Stimulated activated naive B cell treated with anti-CD40 and anti-IgM and Interleukin-4, amounts not matched to agents 10 μg/mL and 1 μg/mL and 100 μg/mL, for 72 hours (primary cell): Measurements from ENCODE around the gene KIAA1328.

Experiments used
- ATAC-seq, 2 donors: fragments of 150-1000 bp; cut with Tn5 transposase; replicated peaks; 2 replicates each; pipeline ENCODE4 v1.10.0; 2021; ENCODE audit warnings: moderate library complexity in 1 of 2
- DNase-seq: peaks from one replicate; pipeline ENCODE4 v3.0.0; 2021
- H3K27ac Mint-ChIP-seq: one replicate; pipeline ENCODE4 v1.8.0; 2022; ENCODE audit warnings: mild to moderate bottlenecking, mixed read lengths
- H3K27me3 Mint-ChIP-seq, 2 donors: one replicate each; pipeline ENCODE4 v1.8.0; 2022; ENCODE audit warnings: mixed read lengths in 2 of 2
- H3K36me3 Mint-ChIP-seq, 2 donors: one replicate each; pipeline ENCODE4 v1.8.0; 2022; ENCODE audit warnings: mixed read lengths in 2 of 2, mild to moderate bottlenecking in 1 of 2
- H3K4me1 Mint-ChIP-seq, 2 donors: one replicate each; pipeline ENCODE4 v1.8.0; 2022; ENCODE audit warnings: mixed read lengths in 2 of 2, mild to moderate bottlenecking in 1 of 2
- H3K4me3 Mint-ChIP-seq, 2 donors: one replicate each; pipeline ENCODE4 v1.8.0; 2022; ENCODE audit warnings: mild to moderate bottlenecking in 2 of 2, mixed read lengths in 2 of 2, moderate library complexity in 1 of 2
- H3K9me3 Mint-ChIP-seq, 2 donors: one replicate each; pipeline ENCODE4 v1.8.0; 2022; ENCODE audit warnings: mixed read lengths in 2 of 2, mild to moderate bottlenecking in 1 of 2

KIAA1328 gene

GRCh38 chr18:37249171-37249886 is 420.4 kb downstream of the KIAA1328 start:
- H3K9me3 Mint-ChIP-seq = no peaks in the 10 kb centered on the region
- no peak for DNase-seq

GRCh38 chr18:37249895-37250618 is 421.1 kb downstream of the KIAA1328 start:
- DNase-seq = no peak
- H3K4me1 Mint-ChIP-seq = peaks cover 0 to 4% of the 10 kb centered on the region in 2 donors
- H3K9me3 Mint-ChIP-seq = no peaks in the 10 kb centered on the region
- no peak overlapping the region for H3K4me3 Mint-ChIP-seq
- no peak for ATAC-seq
- peaks cover 48 to 54% of the 10 kb centered on the region in 2 donors for H3K27me3 Mint-ChIP-seq
- H3K27ac Mint-ChIP-seq = no peak overlapping the region
- no peaks in the 10 kb centered on the region for H3K36me3 Mint-ChIP-seq

More at GRCh38 chr18:37249171-37249886, 420.4 kb downstream of the KIAA1328 start:
- peaks cover 47 to 54% of the 10 kb centered on the region in 2 donors for H3K27me3 Mint-ChIP-seq
- no peak overlapping the region for H3K4me3 Mint-ChIP-seq
- no peak for ATAC-seq
- no peaks in the 10 kb centered on the region for H3K4me1 Mint-ChIP-seq
- no peaks in the 10 kb centered on the region for H3K36me3 Mint-ChIP-seq
- no peak overlapping the region for H3K27ac Mint-ChIP-seq

- no peaks in the 10 kb centered on the region for H3K36me3 Mint-ChIP-seq
- H3K4me3 Mint-ChIP-seq = no peak overlapping the region
- H3K27ac Mint-ChIP-seq = no peak overlapping the region
- peaks cover 0 to 4% of the 10 kb centered on the region in 2 donors for H3K4me1 Mint-ChIP-seq
- no peaks in the 10 kb centered on the region for H3K9me3 Mint-ChIP-seq
- DNase-seq (no peak), ATAC-seq (no peak)
- H3K27me3 Mint-ChIP-seq = peaks cover 53 to 64% of the 10 kb centered on the region in 2 donors
Measured at GRCh38 chr18:37251679-37252078, 422.8 kb downstream of the KIAA1328 start.

- H3K4me3 Mint-ChIP-seq = no peak overlapping the region
Measured at GRCh38 chr18:37252342-37252741, 423.4 kb downstream of the KIAA1328 start.

GRCh38 chr18:37252854-37253393 is 424.0 kb downstream of the KIAA1328 start:
- H3K4me3 Mint-ChIP-seq = peak overlapping the region; percentile 36 to 44
- DNase-seq = no peak
- ATAC-seq = no peak

More at GRCh38 chr18:37252342-37252741, 423.4 kb downstream of the KIAA1328 start:
- Mint-ChIP-seq H3K36me3 (no peaks in the 10 kb centered on the region), H3K4me1 (peaks cover 0 to 4% of the 10 kb centered on the region in 2 donors), H3K9me3 (no peaks in the 10 kb centered on the region), H3K27ac (no peak overlapping the region), H3K27me3 (peaks cover 51 to 69% of the 10 kb centered on the region in 2 donors)
- ATAC-seq (no peak), DNase-seq (no peak)

GRCh38 chr18:37253394-37254235 is 424.7 kb downstream of the KIAA1328 start:
- Mint-ChIP-seq H3K36me3 (no peaks in the 10 kb centered on the region), H3K9me3 (no peaks in the 10 kb centered on the region), H3K4me3 (peak overlapping the region; percentile 36 to 46), H3K4me1 (peaks cover 0 to 4% of the 10 kb centered on the region in 2 donors), H3K27ac (no peak overlapping the region), H3K27me3 (peaks cover 64 to 77% of the 10 kb centered on the region in 2 donors)
- DNase-seq (no peak), ATAC-seq (peak; percentile 60)

More at GRCh38 chr18:37252854-37253393, 424.0 kb downstream of the KIAA1328 start:
- peaks cover 57 to 74% of the 10 kb centered on the region in 2 donors for H3K27me3 Mint-ChIP-seq
- H3K27ac Mint-ChIP-seq = no peak overlapping the region
- H3K4me1 Mint-ChIP-seq = peaks cover 0 to 4% of the 10 kb centered on the region in 2 donors
- H3K9me3 Mint-ChIP-seq = no peaks in the 10 kb centered on the region
- no peaks in the 10 kb centered on the region for H3K36me3 Mint-ChIP-seq

GRCh38 chr18:37254236-37254754 is 425.4 kb downstream of the KIAA1328 start:
- no peak overlapping the region for H3K27ac Mint-ChIP-seq

GRCh38 chr18:37254973-37255372 is 426.0 kb downstream of the KIAA1328 start:
- H3K27ac Mint-ChIP-seq = no peak overlapping the region
- peaks cover 0 to 4% of the 10 kb centered on the region in 2 donors for H3K4me1 Mint-ChIP-seq
- peak overlapping the region; percentile 63 to 79 for H3K4me3 Mint-ChIP-seq
- no peaks in the 10 kb centered on the region for H3K9me3 Mint-ChIP-seq
- DNase-seq (no peak), ATAC-seq (no peak)
- H3K36me3 Mint-ChIP-seq = no peaks in the 10 kb centered on the region
- peaks cover 62 to 77% of the 10 kb centered on the region in 2 donors for H3K27me3 Mint-ChIP-seq

More at GRCh38 chr18:37254236-37254754, 425.4 kb downstream of the KIAA1328 start:
- Mint-ChIP-seq H3K36me3 (no peaks in the 10 kb centered on the region), H3K9me3 (no peaks in the 10 kb centered on the region), H3K4me1 (peaks cover 0 to 4% of the 10 kb centered on the region in 2 donors), H3K27me3 (peaks cover 65 to 75% of the 10 kb centered on the region in 2 donors), H3K4me3 (peak overlapping the region; percentile 63 to 79)
- ATAC-seq (peak; percentile 33), DNase-seq (no peak)

- no peak for ATAC-seq
- Mint-ChIP-seq H3K4me1 (peaks cover 0 to 4% of the 10 kb centered on the region in 2 donors), H3K4me3 (no peak overlapping the region), H3K27ac (no peak overlapping the region), H3K36me3 (no peaks in the 10 kb centered on the region), H3K27me3 (peaks cover 50 to 60% of the 10 kb centered on the region in 2 donors), H3K9me3 (no peaks in the 10 kb centered on the region)
- DNase-seq = no peak
Measured at GRCh38 chr18:37258131-37258530, 429.2 kb downstream of the KIAA1328 start.

GRCh38 chr18:37258819-37259218 is 429.9 kb downstream of the KIAA1328 start:
- Mint-ChIP-seq H3K9me3 (peaks cover 0 to under 1% of the 10 kb centered on the region in 2 donors), H3K36me3 (no peaks in the 10 kb centered on the region), H3K4me3 (no peak overlapping the region), H3K27ac (no peak overlapping the region), H3K4me1 (peaks cover 0 to 4% of the 10 kb centered on the region in 2 donors), H3K27me3 (peaks cover 53 to 59% of the 10 kb centered on the region in 2 donors)
- no peak for DNase-seq
- ATAC-seq = no peak

- Mint-ChIP-seq H3K4me1 (peaks cover 0 to under 1% of the 10 kb centered on the region in 2 donors), H3K4me3 (no peak overlapping the region), H3K27ac (no peak overlapping the region), H3K36me3 (no peaks in the 10 kb centered on the region), H3K9me3 (peaks cover 0 to 2% of the 10 kb centered on the region in 2 donors), H3K27me3 (peaks cover 51 to 55% of the 10 kb centered on the region in 2 donors)
- ATAC-seq = no peak
- DNase-seq = no peak
Measured at GRCh38 chr18:37259711-37260110, 430.8 kb downstream of the KIAA1328 start.

GRCh38 chr18:37260367-37261093 is 431.6 kb downstream of the KIAA1328 start:
- Mint-ChIP-seq H3K27me3 (peaks cover 47 to 48% of the 10 kb centered on the region in 2 donors), H3K4me3 (no peak overlapping the region), H3K36me3 (no peaks in the 10 kb centered on the region), H3K9me3 (peaks cover 0 to 3% of the 10 kb centered on the region in 2 donors), H3K4me1 (no peaks in the 10 kb centered on the region), H3K27ac (no peak overlapping the region)
- ATAC-seq (no peak), DNase-seq (no peak)

- ATAC-seq (no peak), DNase-seq (no peak)
- Mint-ChIP-seq H3K4me3 (no peak overlapping the region), H3K36me3 (no peaks in the 10 kb centered on the region), H3K4me1 (no peaks in the 10 kb centered on the region), H3K27me3 (peaks cover 39 to 41% of the 10 kb centered on the region in 2 donors), H3K27ac (no peak overlapping the region), H3K9me3 (peaks cover 0 to 3% of the 10 kb centered on the region in 2 donors)
Measured at GRCh38 chr18:37261246-37261840, 432.4 kb downstream of the KIAA1328 start.
